Skin of body (tissue), 3 donors: ENCODE measurements around the gene SRBD1. TPM values are rescaled to one million over a fixed set of nuclear protein-coding genes. Genes with fewer than 3 reads are reported as not detected.

Source experiments
- DNase-seq: peaks from one replicate; lab custom pipeline; 2025; lab: John Stamatoyannopoulos, UW
- small RNA-seq: library from RNA; depleted of rRNA; stranded (forward); fragments of <200 nt; gene quantifications from one replicate; pipeline ENCODE3, GENCODE V24; 2014; ENCODE audit warnings: low replicate concordance
- total RNA-seq: library from RNA; depleted of rRNA; stranded (reverse); fragments of >200 nt; gene quantifications from one replicate; pipeline ENCODE4 v1.2.3, GENCODE V29; 2014

The SRBD1 gene
- total RNA-seq, 1 donor from 2014 or later: 21.6 TPM

- no peak for DNase-seq
Measured at GRCh38 chr2:45380131-45380836, 230.8 kb downstream of the SRBD1 start.

GRCh38 chr2:45379399-45380087 is 231.5 kb downstream of the SRBD1 start:
- DNase-seq: no peak

- no peak for DNase-seq
Measured at GRCh38 chr2:45373534-45373933, 237.5 kb downstream of the SRBD1 start.

GRCh38 chr2:45370369-45370768 is 240.7 kb downstream of the SRBD1 start:
- no peak for DNase-seq

- DNase-seq: no peak
Measured at GRCh38 chr2:45368792-45369191, 242.3 kb downstream of the SRBD1 start.

- DNase-seq: no peak
Measured at GRCh38 chr2:45361666-45362065, 249.4 kb downstream of the SRBD1 start.

GRCh38 chr2:45354776-45355175 is 256.3 kb downstream of the SRBD1 start:
- no peak for DNase-seq

GRCh38 chr2:45353879-45354278 is 257.2 kb downstream of the SRBD1 start:
- DNase-seq: no peak

- no peak for DNase-seq
Measured at GRCh38 chr2:45352506-45352905, 258.6 kb downstream of the SRBD1 start.

GRCh38 chr2:45345331-45346234 is 265.5 kb downstream of the SRBD1 start:
- no peak for DNase-seq

GRCh38 chr2:45344502-45344901 is 266.6 kb downstream of the SRBD1 start:
- no peak for DNase-seq

- DNase-seq: no peak
Measured at GRCh38 chr2:45344071-45344470, 267.0 kb downstream of the SRBD1 start.

GRCh38 chr2:45343251-45344017 is 267.6 kb downstream of the SRBD1 start:
- DNase-seq: no peak

- DNase-seq: no peak
Measured at GRCh38 chr2:45340318-45340717, 270.7 kb downstream of the SRBD1 start.

GRCh38 chr2:45339253-45339652 is 271.8 kb downstream of the SRBD1 start:
- no peak for DNase-seq

Small RNA genes within 50 kb of the gene (small RNA-seq; reads per million reads assigned to genes)
- not detected for gene RN7SL414P

Other genes with a start within 250 kb of the SRBD1 start
- 19.3 TPM for gene PRKCE, start 40.4 kb upstream of the SRBD1 start, total RNA-seq